ENCODE data around the gene ZNF574. TPM values are rescaled to one million over a fixed set of nuclear protein-coding genes. Genes with fewer than 3 reads are reported as not detected.

Gene ZNF574
- total RNA-seq, 1 donor from 2014 or later, result 20.0 TPM

GRCh38 chr19:42091300-42091699 is 15.3 kb downstream of the ZNF574 start:
- H3K4me2 ChIP-seq (ENCODE audit: low read length), result no peak overlapping the region
- H3K27ac ChIP-seq (ENCODE audit: low read depth, low read length), result no peak overlapping the region
- no peaks in the 10 kb centered on the region for H3K9me3 Mint-ChIP-seq (ENCODE audit: unreplicated experiment)
- H3K27me3 Mint-ChIP-seq (ENCODE audit: low read depth, unreplicated experiment), result peaks cover 10% of the 10 kb centered on the region
- no peak overlapping the region for H3K4me3 Mint-ChIP-seq (ENCODE audit: unreplicated experiment)
- H3K27me3 ChIP-seq (ENCODE audit: insufficient read depth, low read length), result no peaks in the 10 kb centered on the region
- H4K20me1 ChIP-seq (ENCODE audit: insufficient read depth, low read length), result no peaks in the 10 kb centered on the region
- TF ChIP-seq EZH2 (IDR thresholded peaks at IDR 0.05; ENCODE audit: insufficient read depth, low read length), result no peak
- no peak for TF ChIP-seq CTCF (IDR thresholded peaks at IDR 0.05; ENCODE audit: insufficient read depth, low read depth, low read length)
- DNase-seq (ENCODE audit: low read depth), result no peak
- no peaks in the 10 kb centered on the region for H3K79me2 ChIP-seq (ENCODE audit: insufficient read depth, low read length)
- no peak overlapping the region for H3K9ac ChIP-seq (ENCODE audit: low read length)
- peaks cover 30% of the 10 kb centered on the region for H3K4me1 Mint-ChIP-seq (ENCODE audit: low read depth, unreplicated experiment)
- H3K9me3 ChIP-seq (ENCODE audit: insufficient read depth, low read depth, low read length), result no peaks in the 10 kb centered on the region
- H2AFZ ChIP-seq (ENCODE audit: low read depth, low read length), result no peak overlapping the region
- no peaks in the 10 kb centered on the region for H3K36me3 ChIP-seq (ENCODE audit: insufficient read depth, low read length)
- H3K36me3 Mint-ChIP-seq (ENCODE audit: low read depth, unreplicated experiment), result peaks cover 4% of the 10 kb centered on the region
- H3K4me3 ChIP-seq (ENCODE audit: insufficient read depth, low read depth, low read length), result no peak overlapping the region
- peaks cover 25% of the 10 kb centered on the region for H3K4me1 ChIP-seq (ENCODE audit: insufficient read depth, low read length)
- H3K27ac Mint-ChIP-seq (ENCODE audit: unreplicated experiment), result no peak overlapping the region
- FAIRE-seq, result no peak

- Histone ChIP-seq H2AFZ (ENCODE audit: low read depth, low read length) (no peak overlapping the region), H3K79me2 (ENCODE audit: insufficient read depth, low read length) (no peaks in the 10 kb centered on the region), H3K4me2 (ENCODE audit: low read length) (no peak overlapping the region), H3K4me1 (ENCODE audit: insufficient read depth, low read length) (peaks cover 25% of the 10 kb centered on the region), H4K20me1 (ENCODE audit: insufficient read depth, low read length) (no peaks in the 10 kb centered on the region), H3K27me3 (ENCODE audit: insufficient read depth, low read length) (no peaks in the 10 kb centered on the region), H3K27ac (ENCODE audit: low read depth, low read length) (no peak overlapping the region), H3K9me3 (ENCODE audit: insufficient read depth, low read depth, low read length) (no peaks in the 10 kb centered on the region), H3K36me3 (ENCODE audit: insufficient read depth, low read length) (no peaks in the 10 kb centered on the region), H3K4me3 (ENCODE audit: insufficient read depth, low read depth, low read length) (no peak overlapping the region), H3K9ac (ENCODE audit: low read length) (no peak overlapping the region)
- TF ChIP-seq CTCF (IDR thresholded peaks at IDR 0.05; ENCODE audit: insufficient read depth, low read depth, low read length) (no peak), EZH2 (IDR thresholded peaks at IDR 0.05; ENCODE audit: insufficient read depth, low read length) (no peak)
- Mint-ChIP-seq H3K9me3 (ENCODE audit: unreplicated experiment) (no peaks in the 10 kb centered on the region), H3K27me3 (ENCODE audit: low read depth, unreplicated experiment) (peaks cover 10% of the 10 kb centered on the region), H3K36me3 (ENCODE audit: low read depth, unreplicated experiment) (peaks cover 4% of the 10 kb centered on the region), H3K27ac (ENCODE audit: unreplicated experiment) (no peak overlapping the region), H3K4me1 (ENCODE audit: low read depth, unreplicated experiment) (peaks cover 30% of the 10 kb centered on the region), H3K4me3 (ENCODE audit: unreplicated experiment) (no peak overlapping the region)
- FAIRE-seq, result no peak
- no peak for DNase-seq (ENCODE audit: low read depth)
Observed at GRCh38 chr19:42091742-42092141, 15.8 kb downstream of the ZNF574 start.

DNA sequence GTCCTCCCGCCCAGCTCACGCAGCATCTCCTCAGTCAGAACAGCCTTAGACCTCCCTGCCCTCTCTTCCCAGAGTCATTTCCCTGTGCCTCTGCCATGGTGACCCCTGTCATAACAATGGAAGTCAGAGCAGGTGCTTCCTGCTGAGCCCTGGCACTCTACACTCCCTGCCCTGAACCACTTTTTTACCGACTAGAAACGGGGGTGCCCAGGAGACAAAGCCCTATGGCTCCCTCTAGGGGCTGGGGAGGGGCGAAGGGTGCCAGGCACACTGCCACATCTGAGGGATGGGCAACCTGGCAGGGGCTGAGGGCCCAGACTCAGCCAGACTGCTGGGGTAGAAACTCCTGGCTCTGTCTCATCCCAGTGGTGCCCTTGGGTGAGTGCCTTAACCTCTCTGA is 16.4 kb downstream of the ZNF574 start:
- H3K4me3 Mint-ChIP-seq (ENCODE audit: unreplicated experiment), result no peak overlapping the region
- no peak for FAIRE-seq

More for the DNA sequence above, 16.4 kb downstream of the ZNF574 start:
- no peaks in the 10 kb centered on the region for H3K9me3 Mint-ChIP-seq (ENCODE audit: unreplicated experiment)
- Histone ChIP-seq H3K36me3 (ENCODE audit: insufficient read depth, low read length) (no peaks in the 10 kb centered on the region), H3K4me1 (ENCODE audit: insufficient read depth, low read length) (peaks cover 22% of the 10 kb centered on the region), H3K79me2 (ENCODE audit: insufficient read depth, low read length) (no peaks in the 10 kb centered on the region), H3K9ac (ENCODE audit: low read length) (no peak overlapping the region), H4K20me1 (ENCODE audit: insufficient read depth, low read length) (no peaks in the 10 kb centered on the region), H3K9me3 (ENCODE audit: insufficient read depth, low read depth, low read length) (no peaks in the 10 kb centered on the region), H2AFZ (ENCODE audit: low read depth, low read length) (no peak overlapping the region), H3K27me3 (ENCODE audit: insufficient read depth, low read length) (no peaks in the 10 kb centered on the region), H3K4me3 (ENCODE audit: insufficient read depth, low read depth, low read length) (no peak overlapping the region), H3K27ac (ENCODE audit: low read depth, low read length) (no peak overlapping the region), H3K4me2 (ENCODE audit: low read length) (no peak overlapping the region)
- no peak for TF ChIP-seq EZH2 (IDR thresholded peaks at IDR 0.05; ENCODE audit: insufficient read depth, low read length)
- peak; percentile 22 for TF ChIP-seq CTCF (IDR thresholded peaks at IDR 0.05; ENCODE audit: insufficient read depth, low read depth, low read length)
- H3K27me3 Mint-ChIP-seq (ENCODE audit: low read depth, unreplicated experiment), result peaks cover 10% of the 10 kb centered on the region
- DNase-seq (ENCODE audit: low read depth), result no peak
- no peak overlapping the region for H3K27ac Mint-ChIP-seq (ENCODE audit: unreplicated experiment)
- H3K4me1 Mint-ChIP-seq (ENCODE audit: low read depth, unreplicated experiment), result peaks cover 24% of the 10 kb centered on the region
- peaks cover 4% of the 10 kb centered on the region for H3K36me3 Mint-ChIP-seq (ENCODE audit: low read depth, unreplicated experiment)

Data from astrocyte (in vitro differentiated cells and primary cell).